Chondrocyte (in vitro differentiated cells): Measurements from ENCODE around the gene ZNF683. TPM values are rescaled to one million over a fixed set of nuclear protein-coding genes. Genes with fewer than 3 reads are reported as not detected.

Experiments
- DNase-seq: peaks from one replicate; pipeline ENCODE4 v3.0.0; 2021; ENCODE audit warnings: mixed read lengths, low spot score
- H3K27ac Mint-ChIP-seq: one replicate; pipeline ENCODE4 v1.8.0; 2021; ENCODE audit warnings: mild to moderate bottlenecking, moderate library complexity, mixed read lengths; ENCODE audit not compliant: unreplicated experiment
- H3K27me3 Mint-ChIP-seq: 2 replicates; pipeline ENCODE4 v1.8.0; 2021; ENCODE audit warnings: low read depth, mixed read lengths
- H3K36me3 Mint-ChIP-seq: 2 replicates; pipeline ENCODE4 v1.8.0; 2021; ENCODE audit warnings: low read depth, mixed read lengths
- H3K4me1 Mint-ChIP-seq: 2 replicates; pipeline ENCODE4 v1.8.0; 2021; ENCODE audit warnings: low read depth, mild to moderate bottlenecking, mixed read lengths
- H3K4me3 Mint-ChIP-seq: one replicate; pipeline ENCODE4 v1.8.0; 2021; ENCODE audit warnings: mild to moderate bottlenecking, moderate library complexity, mixed read lengths; ENCODE audit not compliant: unreplicated experiment
- H3K9me3 Mint-ChIP-seq: 2 replicates; pipeline ENCODE4 v1.8.0; 2021; ENCODE audit warnings: low read depth, mixed read lengths
- CTCF ChIP-seq: fragments of 200-600 bp; sonication (generic); IDR thresholded peaks from 2 replicates; pipeline ENCODE4 v1.5.0; 2021; ENCODE audit warnings: antibody characterized with exemption, mild to moderate bottlenecking, moderate library complexity
- total RNA-seq: library from RNA; stranded (reverse); gene quantifications from 3 replicates; pipeline ENCODE4 v1.2.1, GENCODE V29; 2021

Gene ZNF683
- total RNA-seq, 1 donor from 2014 or later, result not detected

- DNase-seq, result no peak
- no peak for TF ChIP-seq CTCF
- H3K36me3 Mint-ChIP-seq, result no peaks in the 10 kb centered on the region
- H3K9me3 Mint-ChIP-seq, result no peaks in the 10 kb centered on the region
- H3K4me3 Mint-ChIP-seq, result no peak overlapping the region
- no peak overlapping the region for H3K27ac Mint-ChIP-seq
- H3K27me3 Mint-ChIP-seq, result peaks cover 6% of the 10 kb centered on the region
- no peaks in the 10 kb centered on the region for H3K4me1 Mint-ChIP-seq
These were observed 20.2 kb downstream of the ZNF683 start for GRCh38 chr1:26352338-26352679.

DNA sequence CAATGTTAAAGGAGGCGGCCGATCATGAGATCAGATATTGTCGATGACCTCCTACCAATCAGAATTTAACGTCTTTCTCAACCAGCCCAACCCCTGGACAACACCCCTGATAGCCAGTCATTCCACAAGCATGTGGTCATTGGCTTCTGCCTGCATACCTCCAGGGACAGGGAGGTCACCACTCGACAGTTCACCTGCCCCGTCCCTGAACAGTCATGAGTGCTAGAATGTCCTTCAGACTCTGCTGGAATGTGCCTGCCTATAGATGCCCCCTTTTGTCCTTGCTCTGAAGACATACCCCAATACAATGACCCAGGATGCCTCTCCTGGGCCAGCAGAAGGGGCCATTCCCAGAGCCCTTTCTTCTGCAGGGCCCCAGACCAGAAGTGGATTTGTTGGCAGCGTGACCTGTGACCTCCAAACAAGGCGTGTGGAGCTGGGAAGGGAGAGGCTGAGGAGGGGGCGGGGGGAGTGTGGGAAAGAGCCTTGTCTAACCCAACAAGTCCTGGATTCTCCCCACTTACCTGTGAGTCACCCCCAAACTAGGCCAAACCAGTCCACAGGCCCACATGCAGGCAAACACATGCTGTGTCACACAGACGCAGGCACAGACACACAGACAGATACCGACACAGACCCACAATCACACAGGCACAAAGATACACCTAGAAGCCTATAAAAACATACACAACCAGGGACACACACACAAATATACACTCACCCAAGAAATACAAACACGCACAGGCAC is 20.8 kb downstream of the ZNF683 start:
- DNase-seq, result no peak
- no peak overlapping the region for H3K4me3 Mint-ChIP-seq
- H3K27me3 Mint-ChIP-seq, result peaks cover 4% of the 10 kb centered on the region

DNA sequence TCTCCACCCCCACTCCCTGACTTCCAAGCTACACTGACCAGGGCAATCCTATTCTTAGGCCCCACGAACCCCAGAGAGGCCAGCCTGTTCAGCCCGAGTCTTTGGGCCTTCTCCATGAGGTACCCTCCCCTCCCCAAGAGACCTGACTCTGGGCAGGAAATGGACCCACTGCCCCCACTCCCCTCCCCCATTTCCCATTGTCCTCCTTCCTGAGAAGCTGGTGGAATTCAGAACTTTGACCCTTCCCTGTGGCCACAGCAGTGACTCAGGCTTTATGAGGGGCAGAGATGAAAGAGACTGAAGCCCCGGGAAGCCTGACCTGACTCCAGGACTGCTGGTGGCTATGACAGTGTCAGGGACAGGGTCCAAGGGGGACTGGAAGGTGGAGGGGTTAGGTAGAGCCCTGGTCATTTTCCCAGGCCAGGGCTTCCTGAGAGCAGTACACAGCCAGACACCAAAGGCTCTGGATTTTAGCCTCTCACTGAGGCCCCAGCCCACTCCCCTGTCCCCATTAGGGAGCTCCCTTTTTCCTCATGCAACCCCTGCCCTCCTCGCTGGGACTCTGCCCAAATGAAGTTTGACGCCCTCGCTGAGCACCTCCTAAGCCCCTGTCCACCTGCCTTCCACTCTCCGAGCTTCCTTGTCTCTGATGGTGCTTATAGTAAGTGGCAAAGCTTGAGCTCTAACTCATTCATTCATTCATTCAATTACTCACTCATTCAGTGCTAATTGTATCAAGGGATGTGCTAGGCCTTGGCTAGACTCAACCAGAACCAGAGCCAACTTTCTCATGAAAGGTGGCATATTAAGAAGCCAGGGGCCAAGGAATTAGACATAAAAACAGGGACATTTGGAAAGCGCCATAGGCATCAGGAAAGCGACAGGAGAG is 21.6 kb downstream of the ZNF683 start:
- TF ChIP-seq CTCF, result no peak
- Mint-ChIP-seq H3K36me3 (no peaks in the 10 kb centered on the region), H3K4me1 (no peaks in the 10 kb centered on the region), H3K4me3 (no peak overlapping the region), H3K9me3 (no peaks in the 10 kb centered on the region), H3K27me3 (peaks cover 4% of the 10 kb centered on the region), H3K27ac (no peak overlapping the region)
- no peak for DNase-seq

More for the DNA sequence above, 20.8 kb downstream of the ZNF683 start:
- no peaks in the 10 kb centered on the region for H3K4me1 Mint-ChIP-seq
- no peak for TF ChIP-seq CTCF
- H3K9me3 Mint-ChIP-seq, result no peaks in the 10 kb centered on the region
- H3K36me3 Mint-ChIP-seq, result no peaks in the 10 kb centered on the region
- H3K27ac Mint-ChIP-seq, result no peak overlapping the region

GRCh38 chr1:26350343-26350700 is 22.2 kb downstream of the ZNF683 start:
- Mint-ChIP-seq H3K36me3 (no peaks in the 10 kb centered on the region), H3K4me3 (no peak overlapping the region), H3K4me1 (no peaks in the 10 kb centered on the region), H3K9me3 (no peaks in the 10 kb centered on the region), H3K27ac (no peak overlapping the region), H3K27me3 (no peaks in the 10 kb centered on the region)
- DNase-seq, result no peak
- TF ChIP-seq CTCF, result no peak

- DNase-seq, result no peak
- H3K4me1 Mint-ChIP-seq, result no peaks in the 10 kb centered on the region
- H3K27me3 Mint-ChIP-seq, result no peaks in the 10 kb centered on the region
- H3K4me3 Mint-ChIP-seq, result no peak overlapping the region
- no peak for TF ChIP-seq CTCF
- H3K36me3 Mint-ChIP-seq, result no peaks in the 10 kb centered on the region
- H3K9me3 Mint-ChIP-seq, result no peaks in the 10 kb centered on the region
- H3K27ac Mint-ChIP-seq, result no peak overlapping the region
These were observed 22.7 kb downstream of the ZNF683 start for GRCh38 chr1:26349877-26350244.
